Neuronal stem cell (in vitro differentiated cells): Measurements from ENCODE around the gene TNFRSF25.
A peak's percentile ranks its signal among the peaks of the same experiment; 100 is the strongest.

Experiments used
- DNase-seq: peaks from one replicate; pipeline ENCODE4 v3.0.0-alpha.2; 2013; ENCODE audit warnings: low spot score
- H2AFZ ChIP-seq: one replicate; pipeline ENCODE4 v1.6.1; 2013; ENCODE audit warnings: mild to moderate bottlenecking, low read length, inconsistent platforms
- H2AK5ac ChIP-seq: 2 replicates; pipeline ENCODE4 v1.6.1; 2013; ENCODE audit warnings: low read depth, mild to moderate bottlenecking, inconsistent platforms, low read length, moderate library complexity, mixed read lengths
- H2BK120ac ChIP-seq: 2 replicates; pipeline ENCODE4 v1.6.1; 2013; ENCODE audit warnings: low read depth, mild to moderate bottlenecking, inconsistent platforms, low read length, moderate library complexity, mixed read lengths
- H2BK12ac ChIP-seq: one replicate; pipeline ENCODE4 v1.6.1; 2013; ENCODE audit warnings: low read length, inconsistent platforms
- H2BK15ac ChIP-seq: 2 replicates; pipeline ENCODE4 v1.6.1; 2013; ENCODE audit warnings: mild to moderate bottlenecking, low read length, inconsistent platforms, mixed read lengths
- H2BK5ac ChIP-seq: one replicate; pipeline ENCODE4 v1.6.1; 2013; ENCODE audit warnings: inconsistent platforms, mild to moderate bottlenecking, low read length, moderate library complexity
- H3K14ac ChIP-seq: one replicate; pipeline ENCODE4 v1.6.1; 2013; ENCODE audit warnings: low read length, inconsistent platforms
- H3K18ac ChIP-seq: 2 replicates; pipeline ENCODE4 v1.6.1; 2013; ENCODE audit warnings: low read length, inconsistent platforms
- H3K23ac ChIP-seq: 2 replicates; pipeline ENCODE4 v1.6.1; 2013; ENCODE audit warnings: low read depth, mild to moderate bottlenecking, mixed read lengths, low read length, inconsistent platforms; ENCODE audit not compliant: poor library complexity
- H3K27ac ChIP-seq: replicated peaks from 3 replicates; pipeline ENCODE4 v1.5.1; 2013; ENCODE audit warnings: low read length, inconsistent platforms
- H3K27me3 ChIP-seq, 3 experiments: 2 replicates each; pipeline ENCODE4 v1.6.1; 2013; ENCODE audit warnings: low read length in 3 of 3, mild to moderate bottlenecking in 2 of 3, inconsistent platforms in 1 of 3, low read depth in 1 of 3, mixed read lengths in 1 of 3, moderate library complexity in 1 of 3; ENCODE audit not compliant: control insufficient read depth in 3 of 3, insufficient read depth in 3 of 3
- H3K36me3 ChIP-seq, 2 donors: replicated peaks in 1 of 2; 2 replicates each; pipeline ENCODE4 v1.6.1; 2013; ENCODE audit warnings: low read length in 2 of 2; ENCODE audit not compliant: control insufficient read depth in 2 of 2, insufficient read depth in 2 of 2
- H3K4ac ChIP-seq: 2 replicates; pipeline ENCODE4 v1.6.1; 2013; ENCODE audit warnings: inconsistent platforms, mild to moderate bottlenecking, low read length, moderate library complexity
- H3K4me1 ChIP-seq, 2 donors: 1 replicate in 1 of 2; 2 replicates in 1 of 2; pipeline ENCODE4 v1.6.1; 2013; ENCODE audit warnings: low read length in 2 of 2, low read depth in 1 of 2; ENCODE audit not compliant: control insufficient read depth in 2 of 2, insufficient read depth in 1 of 2
- H3K4me2 ChIP-seq: one replicate; pipeline ENCODE4 v1.6.1; 2013; ENCODE audit warnings: mild to moderate bottlenecking, low read length, inconsistent platforms; ENCODE audit not compliant: insufficient read depth, poor library complexity, severe bottlenecking
- H3K4me3 ChIP-seq, 2 donors: 2 replicates each; pipeline ENCODE4 v1.5.1; 2013; ENCODE audit warnings: low read length in 2 of 2, mild to moderate bottlenecking in 2 of 2, inconsistent platforms in 1 of 2, moderate library complexity in 1 of 2
- H3K79me1 ChIP-seq: one replicate; pipeline ENCODE4 v1.6.1; 2013; ENCODE audit warnings: low read depth, mild to moderate bottlenecking, inconsistent platforms, low read length, moderate library complexity
- H3K9ac ChIP-seq: one replicate; pipeline ENCODE4 v1.6.1; 2013; ENCODE audit warnings: mild to moderate bottlenecking, low read depth, low read length, inconsistent platforms; ENCODE audit not compliant: poor library complexity
- H3K9me3 ChIP-seq, 2 donors: replicated peaks in 1 of 2; 2 replicates each; pipeline versions ENCODE3 to v1.6.1; 2013; ENCODE audit warnings: low read length in 2 of 2, mild to moderate bottlenecking in 2 of 2, inconsistent platforms in 1 of 2, low read depth in 1 of 2, mixed read lengths in 1 of 2, moderate library complexity in 1 of 2; ENCODE audit not compliant: control insufficient read depth in 2 of 2, insufficient read depth in 1 of 2
- H4K8ac ChIP-seq: one replicate; pipeline ENCODE4 v1.6.1; 2013; ENCODE audit warnings: low read depth, mild to moderate bottlenecking, inconsistent platforms, low read length, moderate library complexity
- H4K91ac ChIP-seq: one replicate; pipeline ENCODE4 v1.6.1; 2013; ENCODE audit warnings: low read length, low read depth, mild to moderate bottlenecking, inconsistent platforms; ENCODE audit not compliant: poor library complexity
- WGBS, 2 donors: extraction: QIAGEN DNeasy Blood & Tissue Kit; methylation state at CpG; one replicate each; pipeline ENCODE4 v1.1.7; 2013; ENCODE audit warnings: missing lambda C conversion rate in 2 of 2, mixed read lengths in 1 of 2; ENCODE audit not compliant: insufficient read length in 2 of 2, insufficient replicate concordance in 1 of 2; ENCODE audit errors: extremely low coverage in 2 of 2; 5-methylcytosine and 5-hydroxymethylcytosine counted together

TNFRSF25 gene

GRCh38 chr1:6497867-6498575 is 32.0 kb upstream of the TNFRSF25 start:
- H2BK12ac ChIP-seq, result peak overlapping the region; percentile 46
- peak overlapping the region; percentile 91 for H2BK15ac ChIP-seq
- peak overlapping the region; percentile 78 for H3K14ac ChIP-seq
- peaks cover 17 to 36% of the 10 kb centered on the region in 2 donors for H3K4me1 ChIP-seq
- peak overlapping the region; percentile 96 for H3K18ac ChIP-seq
- no peak overlapping the region for H3K4ac ChIP-seq
- H2BK5ac ChIP-seq, result no peak overlapping the region
- H4K91ac ChIP-seq, result no peak overlapping the region
- no peak overlapping the region for H3K27ac ChIP-seq
- peak overlapping the region; percentile 77 for H3K23ac ChIP-seq
- H3K9me3 ChIP-seq, result no peaks in the 10 kb centered on the region
- no peaks in the 10 kb centered on the region for H3K79me1 ChIP-seq
- peak overlapping the region; percentile 99 for H2AFZ ChIP-seq
- peak overlapping the region; percentile 80 for H3K9ac ChIP-seq
- DNase-seq, result no peak
- no CpG with 5 or more reads among the region's 20 CpGs for WGBS, 2 donors
- no peak overlapping the region for H4K8ac ChIP-seq
- H3K27me3 ChIP-seq, result peaks cover 0 to 21% (median 16%) of the 10 kb centered on the region in 3 experiments
- peak overlapping the region; percentile 84 for H3K4me2 ChIP-seq
- no peaks in the 10 kb centered on the region for H3K36me3 ChIP-seq
- H2BK120ac ChIP-seq, result no peak overlapping the region
- H2AK5ac ChIP-seq, result peak overlapping the region; percentile 66
- peak overlapping the region; percentile 62 to 91 for H3K4me3 ChIP-seq

GRCh38 chr1:6497215-6497866 is 31.4 kb upstream of the TNFRSF25 start:
- Histone ChIP-seq H3K14ac (no peak overlapping the region), H3K23ac (peak overlapping the region; percentile 45), H3K36me3 (no peaks in the 10 kb centered on the region), H3K9me3 (no peaks in the 10 kb centered on the region), H3K4me1 (peaks cover 17 to 36% of the 10 kb centered on the region in 2 donors), H4K91ac (no peak overlapping the region), H2BK5ac (no peak overlapping the region), H2AK5ac (peak overlapping the region; percentile 0), H3K9ac (peak overlapping the region; percentile 80), H2BK15ac (no peak overlapping the region), H3K27me3 (peaks cover 0 to 21% (median 16%) of the 10 kb centered on the region in 3 experiments), H3K79me1 (no peaks in the 10 kb centered on the region), H4K8ac (no peak overlapping the region), H3K4ac (no peak overlapping the region), H3K27ac (no peak overlapping the region), H3K4me3 (peak overlapping the region; percentile 62 to 91), H2BK120ac (no peak overlapping the region), H2BK12ac (no peak overlapping the region), H2AFZ (peak overlapping the region; percentile 99), H3K4me2 (peak overlapping the region; percentile 92), H3K18ac (peak overlapping the region; percentile 98)
- no CpG with 5 or more reads among the region's 74 CpGs for WGBS, 2 donors
- peak; percentile 71 for DNase-seq

- Histone ChIP-seq H3K23ac (peak overlapping the region; percentile 23), H2AK5ac (peak overlapping the region; percentile 0), H2BK5ac (no peak overlapping the region), H4K91ac (no peak overlapping the region), H3K9ac (peak overlapping the region; percentile 85), H3K4ac (no peak overlapping the region), H2AFZ (peak overlapping the region; percentile 83), H3K27me3 (peaks cover 0 to 21% (median 16%) of the 10 kb centered on the region in 3 experiments), H3K79me1 (no peaks in the 10 kb centered on the region), H3K4me2 (peak overlapping the region; percentile 92), H3K18ac (peak overlapping the region; percentile 98), H3K4me1 (peaks cover 17 to 32% of the 10 kb centered on the region in 2 donors), H2BK120ac (no peak overlapping the region), H3K27ac (no peak overlapping the region), H4K8ac (peak overlapping the region; percentile 76), H3K36me3 (no peaks in the 10 kb centered on the region), H3K9me3 (no peaks in the 10 kb centered on the region), H2BK15ac (peak overlapping the region; percentile 90), H3K4me3 (peak overlapping the region; percentile 62 to 86), H2BK12ac (no peak overlapping the region), H3K14ac (no peak overlapping the region)
- WGBS, 2 donors, result no CpG with 5 or more reads among the region's 21 CpGs
- no peak for DNase-seq
Measured at GRCh38 chr1:6496890-6497214, 30.9 kb upstream of the TNFRSF25 start.

GRCh38 chr1:6496365-6496721 is 30.4 kb upstream of the TNFRSF25 start:
- Histone ChIP-seq H2BK15ac (peak overlapping the region; percentile 38), H2BK120ac (no peak overlapping the region), H3K23ac (peak overlapping the region; percentile 68), H4K91ac (no peak overlapping the region), H3K79me1 (no peaks in the 10 kb centered on the region), H3K27ac (no peak overlapping the region), H3K4me1 (peaks cover 20 to 31% of the 10 kb centered on the region in 2 donors), H3K9me3 (no peaks in the 10 kb centered on the region), H3K36me3 (no peaks in the 10 kb centered on the region), H4K8ac (no peak overlapping the region), H2AFZ (peak overlapping the region; percentile 83), H3K14ac (no peak overlapping the region), H3K9ac (no peak overlapping the region), H2BK12ac (peak overlapping the region; percentile 60), H2AK5ac (peak overlapping the region; percentile 98), H2BK5ac (no peak overlapping the region), H3K4ac (no peak overlapping the region), H3K18ac (no peak overlapping the region), H3K27me3 (peaks cover 0 to 17% (median 16%) of the 10 kb centered on the region in 3 experiments), H3K4me2 (peak overlapping the region; percentile 92), H3K4me3 (peak overlapping the region; percentile 62 to 86)
- WGBS, 2 donors, result no CpG with 5 or more reads among the region's 13 CpGs
- no peak for DNase-seq
